Measurements from ENCODE around the gene IARS2. TPM values are rescaled to one million over a fixed set of nuclear protein-coding genes. Genes with fewer than 3 reads are reported as not detected.
"Not testable (repeated sequence)": the region's sequence is repeated elsewhere in the genome, so short reads cannot be mapped to it uniquely, and the experiment has no call there.

Gene IARS2
- total RNA-seq, 1 experiment from 2014 or later: 73.9 TPM

- ATAC-seq (no peak), DNase-seq (ENCODE audit: low spot score) (no peak)
- CTCF ChIA-PET: no interaction called here
- peaks cover 52% of the 10 kb centered on the region for H3K36me3 Mint-ChIP-seq
- POLR2A ChIA-PET: no interaction called here
- no peak overlapping the region for H3K27ac Mint-ChIP-seq
- H3K4me3 Mint-ChIP-seq: no peak overlapping the region
- H3K4me1 Mint-ChIP-seq: no peaks in the 10 kb centered on the region
- TF ChIP-seq ZNF232 (CRISPR knock-in tag; IDR thresholded peaks at IDR 0.05) (no peak), NFATC4 (CRISPR knock-in tag; IDR thresholded peaks at IDR 0.05) (no peak)
- H3K27me3 Mint-ChIP-seq (ENCODE audit: low read depth): no peaks in the 10 kb centered on the region
- H3K9me3 Mint-ChIP-seq: no peaks in the 10 kb centered on the region
These were observed 72.9 kb downstream of the IARS2 start for GRCh38 chr1:220166853-220167252.

GRCh38 chr1:220169887-220170286 is 76.0 kb downstream of the IARS2 start:
- H3K27ac Mint-ChIP-seq; H3K4me1 Mint-ChIP-seq; H3K9me3 Mint-ChIP-seq; ATAC-seq; H3K27me3 Mint-ChIP-seq (ENCODE audit: low read depth); DNase-seq (ENCODE audit: low spot score); H3K4me3 Mint-ChIP-seq; POLR2A ChIA-PET: not testable (repeated sequence)
- H3K36me3 Mint-ChIP-seq: peaks cover 59% of the 10 kb centered on the region
- CTCF ChIA-PET: interaction anchor here (0.6 kb wide), 1 partner anchor 179 kb away, joined by 3 read pairs; no protein-coding TSS in a partner anchor

- H3K27me3 Mint-ChIP-seq (ENCODE audit: low read depth): no peaks in the 10 kb centered on the region
- no peak overlapping the region for H3K4me3 Mint-ChIP-seq
- TF ChIP-seq ZNF121 (CRISPR knock-in tag; IDR thresholded peaks at IDR 0.05) (no peak), OVOL2 (CRISPR knock-in tag; IDR thresholded peaks at IDR 0.05; ENCODE audit: borderline replicate concordance) (no peak), HMGA2 (CRISPR knock-in tag; IDR thresholded peaks at IDR 0.05) (no peak), NFATC4 (CRISPR knock-in tag; IDR thresholded peaks at IDR 0.05) (no peak), ZNF671 (CRISPR knock-in tag; IDR thresholded peaks at IDR 0.05) (no peak), HMGXB4 (CRISPR knock-in tag; IDR thresholded peaks at IDR 0.05) (no peak), STAT6 (CRISPR knock-in tag; conservative IDR thresholded peaks at IDR 0.05; ENCODE audit: low read depth) (no peak), ZSCAN18 (CRISPR knock-in tag; IDR thresholded peaks at IDR 0.05) (no peak), RORB (CRISPR knock-in tag; IDR thresholded peaks at IDR 0.05) (no peak), E2F1 (CRISPR knock-in tag; IDR thresholded peaks at IDR 0.05) (no peak), GTF2I (CRISPR knock-in tag; conservative IDR thresholded peaks at IDR 0.05) (no peak), FOXK1 (CRISPR knock-in tag; IDR thresholded peaks at IDR 0.05) (no peak), ZNF532 (CRISPR knock-in tag; IDR thresholded peaks at IDR 0.05; ENCODE audit: borderline replicate concordance) (no peak), ATF3 (CRISPR knock-in tag; conservative IDR thresholded peaks at IDR 0.05) (no peak)
- DNase-seq (ENCODE audit: low spot score): no peak
- no peaks in the 10 kb centered on the region for H3K9me3 Mint-ChIP-seq
- H3K4me1 Mint-ChIP-seq: no peaks in the 10 kb centered on the region
- POLR2A ChIA-PET: no interaction called here
- H3K27ac Mint-ChIP-seq: no peak overlapping the region
- no peak for ATAC-seq
- CTCF ChIA-PET: no interaction called here
- peaks cover 55% of the 10 kb centered on the region for H3K36me3 Mint-ChIP-seq
These were observed 77.0 kb downstream of the IARS2 start for GRCh38 chr1:220170836-220171526.

Data from WTC11 (cell line).